HG02610 (cell line): ENCODE data around the gene MYLK3.
"Not testable (repeated sequence)": the region's sequence is repeated elsewhere in the genome, so short reads cannot be mapped to it uniquely, and the experiment has no call there.

ENCODE experiments used
- ATAC-seq: cut with Tn5 transposase; IDR thresholded peaks from one replicate; pipeline ENCODE4 v1.9.1; 2021; ENCODE audit warnings: mild to moderate bottlenecking, moderate library complexity; ENCODE audit not compliant: unreplicated experiment

MYLK3 gene

GRCh38 chr16:46691726-46692125, 56.4 kb downstream of the MYLK3 start:
- ATAC-seq, result no peak

GRCh38 chr16:46690281-46691178, 57.6 kb downstream of the MYLK3 start:
- no peak for ATAC-seq

DNA sequence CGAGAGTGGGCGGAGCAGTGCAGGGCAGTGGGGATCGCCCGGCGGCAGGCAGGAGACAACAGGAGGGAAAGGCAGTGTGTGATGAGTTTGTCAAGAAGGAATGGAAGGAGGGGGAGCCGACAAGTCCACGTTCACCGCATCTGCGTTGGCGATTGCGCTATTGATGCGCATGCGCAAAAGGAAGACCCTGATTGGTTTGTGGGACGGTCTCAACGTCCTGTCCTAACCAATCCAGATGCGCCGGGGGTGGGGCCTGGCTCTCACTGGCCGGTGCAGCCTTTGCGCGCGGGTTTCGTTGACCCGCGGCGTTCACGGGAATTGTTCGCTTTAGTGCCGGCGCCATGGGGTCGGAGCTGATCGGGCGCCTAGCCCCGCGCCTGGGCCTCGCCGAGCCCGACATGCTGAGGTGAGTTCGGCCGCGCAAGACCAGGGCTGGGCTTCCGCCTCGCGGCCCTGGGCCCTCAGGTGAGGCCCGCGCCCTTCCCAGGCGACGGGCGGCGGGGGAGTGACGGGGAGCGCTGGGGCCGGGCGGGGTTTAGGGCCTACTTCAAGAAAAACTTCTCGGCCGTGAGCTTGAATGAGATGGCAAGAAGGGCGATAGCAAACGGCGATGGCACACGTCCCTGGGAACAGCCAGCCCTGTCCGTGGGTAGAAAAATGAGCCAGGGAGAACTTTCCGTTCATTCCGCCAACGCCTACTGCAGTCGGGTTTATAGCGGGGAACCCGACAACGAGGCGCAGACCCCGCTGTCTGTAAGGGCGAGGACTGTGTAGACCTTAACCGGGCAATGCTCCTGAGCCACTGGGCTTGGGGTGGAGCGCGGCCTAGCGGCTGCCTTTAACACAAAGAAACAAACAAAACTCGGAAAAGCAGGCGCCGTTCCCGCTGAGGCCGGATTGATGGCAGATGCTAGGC, 58.5 kb downstream of the MYLK3 start, which contains the start of gene ORC6:
Gene ORC6, plus strand, starts transcription at position 295 of the 916 bp plus-strand sequence. Its CDS starts 47 bp downstream, at position 342.
- peak; percentile 77 for ATAC-seq

DNA sequence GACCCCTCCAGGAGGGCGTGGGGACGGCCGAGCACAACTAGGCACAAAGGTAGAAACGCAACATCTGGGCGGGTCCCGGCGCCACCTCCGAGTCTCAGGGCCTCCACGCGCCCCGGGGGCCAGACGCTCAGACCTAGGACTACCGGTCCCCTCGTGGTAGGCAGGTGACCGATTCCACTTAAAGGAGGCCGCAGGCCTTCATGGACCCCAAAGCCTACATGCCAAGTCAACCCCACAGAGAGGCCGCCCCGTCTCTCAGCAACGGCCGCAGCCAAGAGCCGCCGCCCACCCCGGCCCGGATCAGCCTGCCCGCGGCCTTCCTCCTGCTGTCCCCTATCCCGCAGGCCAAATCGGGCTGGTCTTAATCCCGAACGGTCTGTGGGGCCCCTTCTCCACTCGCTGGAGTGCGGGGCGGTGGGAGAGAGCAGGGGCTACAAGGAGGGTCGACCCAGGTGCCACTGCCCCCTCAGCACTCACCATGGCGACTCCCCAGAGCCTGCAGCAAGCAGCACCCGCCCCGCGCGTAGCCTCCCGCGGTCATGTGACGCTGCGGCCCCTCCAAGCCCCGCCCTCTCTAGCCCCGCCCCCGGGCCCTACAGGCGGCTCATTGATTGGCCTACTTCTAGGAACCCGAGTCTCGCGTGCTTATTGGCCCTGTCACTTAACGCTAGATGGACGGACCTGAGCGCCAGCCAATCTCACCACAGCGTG, 59.3 kb downstream of the MYLK3 start, which contains the start of gene VPS35:
Gene VPS35, minus strand, starts transcription at position 525 of the 711 bp plus-strand sequence. Its CDS starts 45 bp downstream, at position 480.
- peak; percentile 88 for ATAC-seq

DNA sequence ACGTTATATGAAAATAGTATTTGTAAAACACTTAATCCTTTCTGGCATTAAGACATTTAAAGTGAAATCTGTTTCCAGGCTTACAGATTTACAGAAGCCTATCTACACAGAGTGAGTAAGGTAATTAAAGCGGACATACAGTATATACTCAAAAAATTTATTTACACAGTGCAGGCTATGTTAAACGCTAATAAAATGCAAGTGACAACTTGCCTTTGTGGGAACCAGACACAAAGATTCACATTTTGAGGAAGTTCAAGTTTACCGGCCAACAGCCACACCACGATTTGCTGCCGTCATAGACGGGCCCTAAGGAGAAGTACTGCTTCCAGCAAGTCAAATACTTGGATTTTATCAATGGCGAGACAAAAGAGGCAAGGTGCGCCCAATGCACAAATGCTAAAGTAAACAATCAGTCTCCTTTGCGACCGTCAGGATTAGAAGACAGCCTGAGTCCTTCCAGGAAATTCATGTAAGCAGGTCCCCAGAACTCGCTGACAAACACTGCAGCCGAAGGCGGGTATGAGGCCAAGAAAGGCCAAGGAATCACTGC, 60.0 kb downstream of the MYLK3 start:
- ATAC-seq, result no peak

GRCh38 chr16:46687486-46687885, 60.7 kb downstream of the MYLK3 start:
- no peak for ATAC-seq

DNA sequence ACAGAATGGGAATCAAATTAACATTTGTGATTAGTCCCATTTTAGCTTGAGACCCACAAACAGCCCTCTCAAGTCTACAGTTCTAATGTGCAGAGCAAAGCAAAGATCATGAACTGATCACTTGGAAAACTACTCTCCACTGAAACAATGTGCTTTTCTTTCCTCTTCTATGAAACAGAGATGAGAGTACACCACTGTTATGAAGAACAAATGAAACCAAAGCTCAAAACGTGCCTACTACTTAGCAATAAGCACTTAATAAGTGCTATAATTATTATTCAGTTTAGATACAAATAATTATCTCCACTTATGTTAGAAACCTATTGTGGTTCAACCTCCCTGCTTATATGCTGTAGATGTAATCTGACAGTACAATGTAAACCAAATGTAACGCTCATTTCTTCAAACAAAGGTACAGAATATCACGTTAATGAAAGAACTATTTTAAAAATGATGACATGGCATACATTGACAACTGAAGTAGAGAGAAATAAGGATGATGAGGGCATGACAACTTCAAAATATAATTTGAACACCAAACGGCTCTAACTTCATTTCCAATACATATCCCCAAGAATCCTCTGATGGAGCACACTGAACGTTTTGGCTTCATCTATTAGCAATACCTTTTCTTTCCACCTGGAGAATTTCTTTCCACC, 61.2 kb downstream of the MYLK3 start:
- no peak for ATAC-seq

DNA sequence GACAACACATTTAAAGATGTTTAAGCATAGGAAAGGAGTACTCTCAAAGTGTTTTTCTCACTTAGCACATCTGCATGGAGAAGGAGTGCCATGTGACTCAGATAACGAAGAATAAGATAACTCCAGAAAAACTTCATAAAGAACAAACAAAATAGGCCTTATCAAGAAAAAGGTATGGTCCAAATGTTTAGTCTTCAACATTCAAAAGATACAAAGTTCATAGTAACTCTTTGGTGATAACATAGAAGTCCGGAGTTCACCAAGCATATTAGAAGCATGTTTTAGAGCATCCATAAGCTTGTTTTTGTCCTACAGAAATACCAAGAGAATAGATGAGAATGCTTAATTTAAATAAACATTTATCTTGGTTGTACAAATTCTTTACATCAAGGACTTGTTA, 66.3 kb downstream of the MYLK3 start:
- ATAC-seq, result not testable (repeated sequence)

DNA sequence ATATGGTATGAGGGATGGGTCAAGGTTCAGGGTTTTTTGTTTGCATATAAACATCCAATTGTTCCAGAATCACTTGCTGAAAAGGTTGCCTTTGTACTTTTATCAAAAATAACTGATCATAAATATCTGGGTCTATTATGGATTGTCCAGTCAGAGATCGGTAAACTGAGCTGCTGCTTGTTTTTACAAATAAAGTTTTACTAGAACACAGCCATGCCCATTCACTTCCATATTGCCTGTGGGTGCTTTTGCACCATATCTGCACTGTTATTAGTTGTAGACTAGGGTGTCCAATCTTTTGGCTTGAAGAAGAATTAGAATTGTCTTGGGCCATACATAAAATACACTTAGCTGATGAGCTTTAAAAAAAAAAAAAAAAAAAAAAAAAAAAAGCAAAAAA, 70.2 kb downstream of the MYLK3 start:
- ATAC-seq, result not testable (repeated sequence)

GRCh38 chr16:46673320-46674013, 74.7 kb downstream of the MYLK3 start:
- peak; percentile 74 for ATAC-seq

GRCh38 chr16:46662123-46662522, 86.0 kb downstream of the MYLK3 start:
- no peak for ATAC-seq

GRCh38 chr16:46658925-46659324, 89.2 kb downstream of the MYLK3 start:
- peak; percentile 94 for ATAC-seq
